Stimulated activated CD4-positive, alpha-beta T cell treated with anti-CD3 and anti-CD28 coated beads, TNF-alpha, amount 100 ng/mL, for 4 hours (primary cell): Measurements from ENCODE around the gene DRG1.
"Not testable (repeated sequence)": the region's sequence is repeated elsewhere in the genome, so short reads cannot be mapped to it uniquely, and the experiment has no call there.

ENCODE experiments used
- DNase-seq, 3 experiments: peaks; one replicate each; pipeline ENCODE4 v3.0.0-alpha.2; 2020; ENCODE audit warnings: low read depth in 3 of 3

The DRG1 gene

GRCh38 chr22:31442768-31443489 is 43.5 kb downstream of the DRG1 start:
- DNase-seq, result no peak

DNA sequence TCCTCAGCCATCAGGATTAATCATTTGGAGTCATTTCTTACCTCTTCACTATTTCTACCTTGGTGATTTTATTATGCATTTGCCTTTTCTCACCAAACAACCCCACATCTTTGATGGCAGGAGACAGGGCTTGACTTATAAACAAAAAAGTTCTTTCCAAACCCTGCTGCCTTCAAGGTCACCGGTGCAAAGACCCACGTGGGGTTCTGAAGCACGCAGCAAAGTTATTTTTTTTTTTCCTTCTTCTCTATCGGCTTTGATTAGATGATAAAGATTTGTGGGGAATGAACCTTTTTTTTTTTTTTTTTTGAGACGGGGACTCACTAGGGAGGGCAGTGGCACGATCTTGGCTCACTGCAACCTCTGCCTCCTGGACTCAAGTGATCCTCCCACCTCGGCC is 44.1 kb downstream of the DRG1 start:
- no peak for DNase-seq

- no peak for DNase-seq
Observed at GRCh38 chr22:31445642-31446041, 46.2 kb downstream of the DRG1 start.

GRCh38 chr22:31446208-31446607 is 46.8 kb downstream of the DRG1 start:
- no peak for DNase-seq

- DNase-seq, result no peak
Observed at GRCh38 chr22:31446767-31447166, 47.4 kb downstream of the DRG1 start.

GRCh38 chr22:31447337-31447736 is 47.9 kb downstream of the DRG1 start:
- no peak for DNase-seq

- no peak for DNase-seq
Observed at GRCh38 chr22:31448382-31448781, 49.0 kb downstream of the DRG1 start.

DNA sequence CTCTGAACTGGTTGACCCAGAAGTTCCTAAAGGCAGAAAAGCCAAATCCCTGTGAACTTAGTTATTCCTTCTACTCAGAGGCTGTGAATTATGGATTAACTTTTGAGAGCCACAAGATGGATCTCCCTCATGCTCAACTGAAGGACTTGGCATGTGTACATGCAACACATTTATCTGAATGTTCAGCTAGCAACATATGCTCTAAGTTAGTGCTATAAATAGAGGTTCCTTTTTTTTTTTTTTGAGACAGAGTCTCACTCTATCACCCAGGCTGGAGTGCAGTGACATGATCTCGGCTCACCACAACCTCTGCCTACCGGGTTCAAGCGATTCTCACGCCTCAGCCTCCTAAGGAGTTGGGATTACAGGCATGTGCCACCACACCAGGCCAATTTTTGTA is 50.1 kb downstream of the DRG1 start:
- DNase-seq, result no peak

GRCh38 chr22:31451709-31452571 is 52.5 kb downstream of the DRG1 start:
- DNase-seq, result no peak

DNA sequence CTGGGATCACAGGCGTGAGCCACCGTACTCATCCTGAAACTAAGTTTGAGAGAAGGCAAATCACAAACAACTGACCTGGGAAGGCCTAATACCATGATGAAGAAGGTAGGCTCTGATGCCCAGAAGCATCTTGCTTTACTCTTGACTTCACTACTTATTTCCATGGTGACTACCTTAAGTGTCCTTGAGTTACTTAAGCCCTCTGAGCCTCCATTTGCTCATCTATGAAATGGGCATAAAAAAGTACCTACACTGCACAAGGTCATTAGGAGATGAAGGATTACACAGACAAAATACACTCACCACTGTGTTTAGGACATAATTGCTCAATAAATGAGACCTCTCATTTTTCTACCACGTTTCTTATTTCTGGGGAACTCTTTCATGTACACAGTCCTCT is 62.3 kb downstream of the DRG1 start:
- DNase-seq, result no peak

DNA sequence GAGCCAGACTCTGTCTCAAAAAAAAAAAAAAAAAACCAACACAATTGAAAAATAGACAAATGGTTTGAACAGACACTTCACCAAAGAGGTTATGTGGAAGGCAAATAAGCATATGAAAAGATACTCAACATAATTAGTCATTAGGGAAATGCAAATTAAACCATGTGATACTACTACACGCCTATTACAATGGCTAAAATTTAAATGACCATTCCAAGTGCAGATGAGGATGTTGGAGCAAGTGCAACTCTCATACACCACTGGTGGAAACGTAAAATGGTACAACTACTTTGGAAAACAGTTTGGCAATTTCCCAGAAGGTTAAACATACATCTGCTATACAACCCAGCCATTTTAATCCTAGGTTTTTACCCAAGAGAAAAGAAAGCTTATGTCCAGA is 65.9 kb downstream of the DRG1 start:
- DNase-seq, result no peak

DNA sequence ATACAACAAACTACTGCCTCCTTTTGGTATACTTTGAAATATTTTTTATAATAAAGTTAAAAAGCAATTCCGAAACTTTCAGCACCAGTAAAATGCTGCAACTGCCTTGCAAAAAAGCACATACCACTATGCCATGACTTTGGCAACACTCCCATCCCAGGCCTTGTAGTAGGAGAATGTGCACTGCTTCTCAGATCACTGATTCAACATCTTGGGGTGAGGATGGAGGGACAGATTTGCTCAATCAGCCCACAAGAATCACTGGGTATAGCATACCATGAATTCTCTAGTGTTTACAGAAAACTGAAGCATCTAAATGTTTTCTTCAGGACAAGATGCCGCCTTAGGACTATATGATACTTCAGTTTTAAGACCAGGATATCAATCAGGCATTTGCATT is 75.3 kb downstream of the DRG1 start:
- no peak for DNase-seq

GRCh38 chr22:31475800-31476199 is 76.4 kb downstream of the DRG1 start:
- DNase-seq, result no peak

DNA sequence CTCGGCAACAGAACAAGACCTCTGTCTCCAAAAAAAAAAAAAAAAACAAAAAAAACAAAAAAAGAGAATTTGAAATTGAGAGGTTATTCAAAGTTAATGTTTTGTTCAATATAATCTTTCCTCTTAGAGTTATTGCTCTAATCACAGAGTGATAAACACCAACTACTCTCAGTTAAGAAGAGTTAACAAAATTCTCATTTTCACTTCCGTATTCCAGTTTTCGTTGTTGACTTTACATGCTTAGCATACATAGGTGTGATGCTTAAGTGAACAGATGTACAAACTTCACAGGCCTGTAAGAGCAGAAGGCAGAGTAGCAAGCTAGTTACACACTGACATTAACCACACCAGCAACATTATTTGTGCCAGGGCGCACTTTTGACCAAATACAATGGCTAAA is 77.9 kb downstream of the DRG1 start:
- no peak for DNase-seq

GRCh38 chr22:31481129-31481528 is 81.7 kb downstream of the DRG1 start:
- no peak for DNase-seq

DNA sequence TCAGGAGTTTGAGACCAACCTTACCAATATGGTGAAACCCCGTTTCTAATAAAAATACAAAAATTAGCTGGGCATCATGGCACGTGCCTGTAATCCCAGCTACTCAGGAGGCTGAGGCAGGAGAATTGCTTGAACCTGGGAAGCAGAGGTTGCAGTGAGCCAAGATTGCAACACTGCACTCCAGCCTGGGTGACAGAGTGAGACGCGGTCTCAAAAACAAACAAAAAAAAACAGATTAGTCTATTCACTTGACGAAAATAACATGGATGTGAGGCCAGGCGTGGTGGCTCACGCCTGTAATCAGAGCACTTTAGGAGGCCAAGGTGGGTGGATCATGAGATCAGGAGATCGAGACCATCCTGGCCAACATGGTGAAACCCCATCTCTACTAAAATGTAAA is 83.1 kb downstream of the DRG1 start:
- not testable (repeated sequence) for DNase-seq
